ENCODE results near the gene HES6.
"Not testable (repeated sequence)": the region's sequence is repeated elsewhere in the genome, so short reads cannot be mapped to it uniquely, and the experiment has no call there.

Gene HES6

GRCh38 chr2:238272156-238272555, 32.3 kb upstream of the HES6 start:
- DNase-seq, result no peak

GRCh38 chr2:238271686-238272085, 31.8 kb upstream of the HES6 start:
- not testable (repeated sequence) for DNase-seq

GRCh38 chr2:238271061-238271554, 31.3 kb upstream of the HES6 start:
- no peak for DNase-seq

DNA sequence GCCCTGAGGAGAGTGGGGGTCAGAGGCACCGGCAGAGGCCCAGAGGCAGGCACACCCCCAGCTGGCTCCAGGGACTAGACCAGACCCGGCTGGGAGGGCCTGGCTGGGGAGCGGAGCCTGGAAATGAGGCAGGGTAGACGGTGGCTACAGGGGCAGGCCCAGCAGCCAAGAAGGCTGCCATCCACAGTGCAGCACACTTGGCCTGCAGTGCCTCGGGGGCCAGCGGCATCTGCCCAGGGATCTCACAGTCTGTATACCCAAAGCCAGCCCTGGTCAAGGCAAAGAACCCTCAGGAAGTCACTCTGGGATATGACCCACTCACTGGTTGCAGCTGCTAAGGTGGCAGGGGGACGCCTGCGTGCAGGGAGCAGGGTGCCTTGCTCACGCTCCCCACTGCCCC, 30.8 kb upstream of the HES6 start:
- no peak for DNase-seq

GRCh38 chr2:238269741-238270140, 29.9 kb upstream of the HES6 start:
- no peak for DNase-seq

DNA sequence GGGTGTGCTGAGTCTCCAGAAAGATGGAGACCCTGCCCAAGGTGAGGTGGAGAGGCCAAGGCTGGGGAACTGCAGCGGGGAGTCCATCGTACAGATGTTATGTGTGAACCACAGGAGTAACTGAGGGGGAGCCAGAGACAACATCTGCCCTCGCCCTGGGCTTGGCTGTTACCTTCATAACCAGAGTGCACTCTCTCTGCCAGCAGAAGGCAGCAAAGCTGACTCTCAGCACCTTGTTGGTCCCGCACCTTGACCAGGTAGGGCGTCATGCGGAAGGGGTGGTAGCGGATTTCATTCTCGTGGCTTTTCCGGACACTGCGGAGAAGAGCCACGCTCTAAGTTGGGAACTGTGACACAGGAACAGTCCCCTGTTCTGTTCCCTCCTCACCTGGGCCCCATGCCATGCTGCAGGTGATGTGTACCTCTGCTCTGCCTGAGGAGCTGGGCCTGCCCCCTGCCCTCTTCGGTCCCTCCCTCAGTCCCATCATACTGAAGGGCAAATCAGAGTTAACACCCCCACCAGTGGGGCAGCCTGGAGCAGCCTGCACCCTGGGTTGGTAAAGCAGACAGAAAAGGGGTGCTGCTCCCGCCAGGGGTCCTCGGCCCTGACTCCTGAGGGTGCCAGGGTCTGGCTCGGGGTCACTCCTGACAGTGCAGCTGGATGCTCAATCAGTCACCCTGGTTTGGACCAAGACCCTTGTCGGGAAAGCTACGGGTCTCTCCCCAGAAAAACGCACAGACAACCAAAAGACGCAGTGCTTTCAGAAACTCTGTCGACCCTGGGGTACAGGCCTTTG, 28.2 kb upstream of the HES6 start:
- DNase-seq, result no peak

GRCh38 chr2:238267341-238267710, 27.5 kb upstream of the HES6 start:
- DNase-seq, result no peak

DNA sequence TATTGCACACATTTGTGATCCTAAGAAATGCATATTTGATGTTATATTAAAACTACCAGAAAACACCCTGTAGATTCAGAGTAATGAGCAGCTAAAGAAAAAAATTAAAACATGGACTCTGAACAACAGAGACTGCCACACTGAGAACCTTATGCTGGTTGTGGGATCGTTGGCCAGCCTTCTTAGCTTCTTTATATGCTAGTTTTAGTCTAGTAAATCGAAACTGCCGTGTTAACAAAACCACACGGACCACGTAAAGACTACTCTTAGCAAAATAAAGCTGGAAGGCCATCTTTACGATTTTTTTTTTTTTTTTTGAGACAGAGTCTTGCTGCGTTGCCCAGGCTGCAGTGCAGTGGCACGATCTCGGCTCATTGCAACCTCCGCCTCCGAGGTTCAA, 25.8 kb upstream of the HES6 start:
- DNase-seq, result no peak

DNA sequence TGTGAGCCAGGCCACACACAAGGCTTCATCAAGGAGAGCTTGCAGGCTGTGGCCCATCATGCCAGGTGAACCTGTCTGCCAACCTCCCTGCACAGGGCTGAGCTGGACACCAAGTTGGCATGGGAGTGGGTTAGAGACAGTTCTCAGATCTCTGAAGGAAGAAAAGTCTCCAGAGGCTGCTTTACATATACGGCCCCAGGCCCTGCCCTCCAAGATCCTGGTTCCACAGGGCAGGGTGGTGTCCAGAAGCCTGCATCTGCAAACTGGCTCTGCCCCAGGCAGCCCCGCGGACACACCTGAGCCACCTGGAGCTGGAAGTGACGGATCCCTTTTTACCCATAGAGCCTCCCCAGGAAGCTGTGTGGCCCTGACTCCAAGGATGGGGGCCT, 24.2 kb upstream of the HES6 start:
- no peak for DNase-seq

DNA sequence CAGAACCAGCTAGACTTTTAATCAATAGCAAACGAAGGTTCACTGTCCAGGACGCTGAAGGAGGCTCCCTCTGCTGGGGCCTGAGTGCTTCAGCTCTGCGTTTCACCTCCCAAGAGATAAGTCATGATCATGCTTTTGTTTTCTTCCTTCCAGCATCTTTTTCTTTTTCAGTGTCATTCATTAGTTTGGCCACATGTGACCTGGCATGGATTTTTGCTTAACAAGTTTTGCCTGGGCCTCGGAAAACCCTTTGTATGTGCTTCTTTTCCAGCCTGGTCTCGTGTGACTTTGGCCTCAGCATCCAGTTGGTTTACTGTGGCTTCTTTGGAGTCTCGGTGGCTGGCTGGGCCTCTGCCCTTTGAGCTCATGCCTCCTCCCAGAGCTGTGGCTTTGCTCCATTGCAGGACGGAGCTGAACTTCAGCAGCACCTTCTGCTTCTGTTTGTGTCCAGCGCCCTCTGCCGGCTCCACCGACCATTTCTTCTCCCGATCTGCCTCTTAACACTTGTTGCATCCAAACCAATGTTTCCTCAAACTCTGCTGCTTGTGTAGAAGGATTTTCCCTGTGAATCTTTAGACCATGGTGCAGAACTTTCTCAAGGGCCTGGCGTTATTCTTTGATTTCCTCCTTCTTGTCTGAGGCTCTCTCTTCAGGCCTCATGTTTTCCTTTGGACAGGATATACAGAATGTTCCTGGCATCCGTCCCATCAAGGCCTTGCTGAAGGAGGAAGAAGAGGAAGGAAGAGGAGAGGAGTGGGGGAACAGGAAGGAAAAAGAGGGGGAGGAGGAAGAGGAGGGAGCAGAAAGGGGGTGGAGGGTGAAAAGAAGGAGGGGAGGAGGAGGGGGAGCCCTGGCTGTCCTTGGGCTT, 23.6 kb upstream of the HES6 start:
- DNase-seq, result peak; percentile 25

GRCh38 chr2:238262496-238263122, 22.8 kb upstream of the HES6 start:
- DNase-seq, result no peak

- DNase-seq, result no peak
These were observed 22.0 kb upstream of the HES6 start for GRCh38 chr2:238261718-238262375.

DNA sequence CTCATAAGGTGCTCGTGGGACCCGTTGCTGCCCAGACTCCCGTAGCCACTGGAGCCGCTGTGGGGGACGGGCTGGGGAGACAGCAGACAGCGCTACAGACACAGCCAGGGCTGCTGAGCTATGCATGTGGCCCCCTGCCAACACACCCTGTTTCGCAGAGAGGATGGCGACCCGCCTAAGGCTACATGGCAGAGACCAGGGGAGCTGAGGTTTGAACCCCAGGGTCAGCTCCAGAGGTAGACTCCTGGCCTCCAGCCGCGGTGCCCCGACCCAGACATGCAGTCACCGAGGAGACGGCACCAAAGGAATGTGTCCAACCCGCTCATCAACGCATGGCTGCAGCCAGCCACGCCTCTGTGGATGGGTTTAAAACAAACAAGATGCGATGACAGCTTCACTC, 21.0 kb upstream of the HES6 start:
- no peak for DNase-seq

DNA sequence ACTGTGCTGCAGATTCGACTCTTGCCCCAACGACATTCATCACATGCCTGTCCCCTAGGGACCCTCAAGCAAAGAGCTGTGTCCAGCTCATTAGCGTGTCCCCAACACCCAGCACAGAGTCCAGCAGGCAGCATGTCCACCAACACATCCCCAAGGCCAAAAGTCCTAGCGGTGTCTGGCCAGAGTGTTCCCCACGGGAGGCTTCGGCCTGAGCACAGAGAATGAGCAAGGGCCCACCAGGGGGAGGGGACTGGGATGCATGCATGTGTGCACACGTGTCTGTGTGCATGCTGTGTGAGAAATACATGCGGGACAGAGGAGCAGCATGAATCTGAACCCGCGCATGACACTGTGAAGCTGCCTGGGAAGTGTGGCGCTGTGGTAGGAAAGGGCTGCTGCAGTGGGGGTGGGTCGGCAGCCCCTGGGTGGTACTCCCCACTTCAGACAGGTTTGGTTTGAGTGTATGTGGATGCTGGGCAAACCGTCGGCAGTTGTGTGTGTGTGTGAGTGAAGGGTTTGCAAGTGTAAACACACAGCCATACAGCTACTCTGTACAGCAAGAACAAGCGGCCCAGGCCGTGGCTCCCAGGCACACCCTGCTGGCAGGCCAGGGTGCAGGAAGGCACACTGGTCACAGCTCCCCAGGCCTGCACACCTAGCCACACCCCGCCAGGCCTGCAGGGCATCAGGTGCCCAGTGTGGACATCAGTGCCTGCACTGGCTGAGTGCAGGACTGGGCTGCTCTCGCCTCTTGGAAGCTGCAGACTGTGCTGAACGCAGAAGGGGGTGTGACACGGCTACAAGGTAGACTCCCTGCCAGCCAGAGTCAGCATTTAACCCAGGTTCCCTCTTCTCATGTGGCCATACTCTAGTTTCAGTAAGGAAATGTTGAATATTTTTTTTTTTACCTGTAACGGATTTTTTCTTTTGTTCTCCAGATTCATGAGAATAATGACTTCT, 19.5 kb upstream of the HES6 start:
- DNase-seq, result no peak

GRCh38 chr2:238257786-238258700, 18.2 kb upstream of the HES6 start:
- DNase-seq, result no peak

DNA sequence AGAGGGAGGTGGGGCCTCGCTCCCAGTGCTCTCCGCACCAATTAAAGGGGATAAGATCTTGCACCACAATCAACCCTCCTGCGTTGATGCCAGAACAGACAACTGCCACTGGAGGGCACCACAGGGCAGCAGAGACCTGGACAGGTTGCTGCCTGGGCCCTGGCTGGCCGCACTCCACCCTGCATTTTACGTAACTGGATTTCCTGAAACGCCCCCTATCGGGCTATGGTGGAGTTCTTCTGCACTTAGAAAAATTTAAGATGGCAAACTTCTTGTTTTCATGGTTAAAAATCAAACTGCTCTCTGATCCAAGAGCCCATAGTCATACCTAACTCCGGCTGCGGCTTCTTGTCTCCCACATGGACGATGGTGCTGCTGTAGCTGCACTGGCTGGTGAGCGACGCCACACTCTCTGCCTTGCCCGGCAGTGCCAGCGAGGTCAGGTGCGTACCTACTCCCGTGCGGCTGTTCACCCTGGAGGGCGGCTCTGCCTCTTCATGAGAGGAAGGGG, 16.8 kb upstream of the HES6 start:
- DNase-seq, result peak; percentile 91

DNA sequence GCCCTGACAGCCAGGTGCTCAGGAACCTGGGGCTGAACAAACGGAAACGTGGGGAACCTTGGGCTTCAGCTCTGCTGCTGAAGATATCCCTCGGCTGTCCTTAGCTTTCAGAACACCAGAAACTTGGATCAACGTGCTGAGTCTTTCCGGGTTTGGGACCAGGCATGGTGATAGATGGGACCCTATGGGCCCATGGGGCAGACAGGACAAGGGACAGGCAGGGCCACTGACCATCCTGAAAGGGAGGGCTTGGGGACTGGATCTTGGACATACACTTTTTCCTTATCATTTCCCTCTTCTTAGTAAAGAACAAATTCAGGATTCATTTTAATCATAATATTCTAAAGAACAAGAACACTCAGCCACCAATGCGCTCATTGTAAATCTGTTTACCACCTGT, 16.3 kb upstream of the HES6 start:
- DNase-seq, result no peak

DNA sequence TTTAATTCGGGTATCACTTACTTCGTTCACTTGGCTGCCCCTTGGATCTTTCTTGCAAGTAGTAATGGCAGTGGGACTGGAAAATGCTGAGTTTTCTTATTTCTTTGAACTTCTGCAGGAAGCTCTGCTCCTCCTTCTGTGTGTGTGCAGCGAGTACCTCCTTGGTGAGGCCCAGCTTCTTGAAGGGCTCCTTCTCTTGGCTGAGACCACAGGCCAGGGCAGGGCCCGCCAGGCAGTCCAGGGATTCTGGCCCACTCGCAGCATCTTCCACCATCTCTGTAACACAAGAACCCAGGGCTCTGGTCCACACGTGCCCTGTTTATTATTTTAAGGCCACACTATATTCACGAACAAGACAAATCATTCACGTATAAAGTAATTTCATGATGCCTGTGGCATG, 15.8 kb upstream of the HES6 start:
- DNase-seq, result no peak

DNA sequence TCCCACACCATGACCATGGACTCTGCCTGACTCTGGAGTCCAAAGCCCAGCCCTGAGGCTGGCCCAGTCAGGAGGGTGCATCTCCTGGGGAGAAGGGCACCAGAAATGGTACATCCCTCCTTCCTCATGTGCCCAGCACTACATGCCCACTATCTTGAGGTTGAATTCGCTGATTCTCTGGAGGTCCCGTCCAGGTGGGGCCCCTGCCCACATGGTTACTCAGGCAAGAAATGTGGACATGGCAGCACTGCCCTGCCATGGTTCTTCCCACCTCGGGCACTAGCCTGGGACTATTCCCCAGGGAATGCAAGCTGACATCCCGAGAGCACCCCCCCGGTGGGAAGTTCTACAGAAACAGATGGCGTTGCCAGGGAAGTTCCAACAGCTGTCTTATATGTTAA, 15.3 kb upstream of the HES6 start:
- no peak for DNase-seq

DNA sequence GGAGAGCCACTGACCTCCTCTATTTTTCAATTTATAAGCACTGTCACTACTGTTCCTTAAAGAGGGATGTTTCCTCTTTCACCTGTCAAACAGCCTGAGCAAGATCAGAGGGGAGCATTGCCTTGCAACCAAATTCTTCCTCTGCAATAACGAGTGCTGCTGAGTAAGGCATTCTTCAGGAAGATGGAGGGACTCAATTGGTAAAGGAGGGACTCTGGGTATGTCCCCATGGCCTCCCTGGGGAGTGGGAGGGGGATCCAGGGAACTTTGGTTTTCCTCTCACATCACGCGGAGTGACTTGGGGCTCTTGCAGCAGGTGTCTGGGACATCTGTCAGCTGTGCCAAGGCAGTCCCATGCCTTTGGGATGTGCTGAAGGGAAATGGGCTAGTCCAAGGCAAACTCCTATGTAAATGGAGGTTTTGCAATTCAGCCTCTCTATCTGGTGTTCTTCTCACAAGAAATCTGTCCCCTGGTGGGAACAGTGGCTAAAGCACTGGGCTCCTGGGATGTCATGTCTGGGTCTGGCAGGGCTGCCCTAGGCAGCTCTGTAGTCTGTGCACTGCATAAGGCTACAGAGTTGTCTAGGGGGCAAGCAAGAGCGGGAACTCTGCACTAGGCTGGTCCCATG, 14.4 kb upstream of the HES6 start:
- DNase-seq, result no peak

Data from NCI-H1105 (cell line).